ENCODE results near the gene RFTN1. TPM values are rescaled to one million over a fixed set of nuclear protein-coding genes. Genes with fewer than 3 reads are reported as not detected.

Gene RFTN1
- total RNA-seq, 1 donor from 2014 or later: 34.7 TPM

DNA sequence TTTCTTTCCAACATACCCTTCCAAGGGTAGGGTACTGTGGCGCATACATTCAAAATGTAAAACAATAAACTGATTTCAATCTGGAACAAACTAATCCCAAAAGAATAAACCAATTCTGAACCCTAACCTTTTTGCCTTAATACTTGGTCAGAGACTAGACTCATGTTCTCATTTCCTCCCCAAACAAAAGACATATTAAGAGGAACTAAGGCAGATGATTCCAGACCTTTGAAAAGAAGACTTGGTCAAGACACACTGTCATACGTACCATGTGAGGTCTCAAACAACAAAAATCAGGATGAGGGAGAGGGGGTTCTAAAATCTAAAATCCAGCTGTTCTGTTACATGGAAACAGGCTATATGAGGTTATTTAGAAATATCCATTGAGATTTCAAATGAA is 102.1 kb downstream of the RFTN1 start:
- H3K4me3 ChIP-seq (ENCODE audit: low read depth, low read length): no peak overlapping the region

DNA sequence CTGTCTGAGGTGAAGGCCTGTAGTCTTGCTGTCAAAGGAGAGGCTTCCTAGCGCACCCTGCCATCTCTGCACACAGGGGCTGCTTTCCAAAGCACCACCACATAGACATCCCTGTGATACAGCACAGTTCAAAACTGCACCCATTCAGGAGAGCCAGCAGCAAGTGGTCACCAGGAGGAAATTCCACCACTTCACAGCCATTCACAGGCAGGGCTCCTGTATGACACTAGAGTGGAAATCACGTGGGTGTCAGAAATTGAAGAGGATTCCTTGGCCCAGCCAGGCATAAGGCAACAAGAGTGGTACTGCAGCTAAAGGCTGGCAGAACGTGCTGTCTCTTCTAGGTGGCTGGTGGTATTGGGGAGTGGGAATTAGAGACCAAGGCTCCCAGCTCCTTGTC is 102.8 kb downstream of the RFTN1 start:
- H3K4me3 ChIP-seq (ENCODE audit: low read depth, low read length): no peak overlapping the region
- TF ChIP-seq, protein P1, sequence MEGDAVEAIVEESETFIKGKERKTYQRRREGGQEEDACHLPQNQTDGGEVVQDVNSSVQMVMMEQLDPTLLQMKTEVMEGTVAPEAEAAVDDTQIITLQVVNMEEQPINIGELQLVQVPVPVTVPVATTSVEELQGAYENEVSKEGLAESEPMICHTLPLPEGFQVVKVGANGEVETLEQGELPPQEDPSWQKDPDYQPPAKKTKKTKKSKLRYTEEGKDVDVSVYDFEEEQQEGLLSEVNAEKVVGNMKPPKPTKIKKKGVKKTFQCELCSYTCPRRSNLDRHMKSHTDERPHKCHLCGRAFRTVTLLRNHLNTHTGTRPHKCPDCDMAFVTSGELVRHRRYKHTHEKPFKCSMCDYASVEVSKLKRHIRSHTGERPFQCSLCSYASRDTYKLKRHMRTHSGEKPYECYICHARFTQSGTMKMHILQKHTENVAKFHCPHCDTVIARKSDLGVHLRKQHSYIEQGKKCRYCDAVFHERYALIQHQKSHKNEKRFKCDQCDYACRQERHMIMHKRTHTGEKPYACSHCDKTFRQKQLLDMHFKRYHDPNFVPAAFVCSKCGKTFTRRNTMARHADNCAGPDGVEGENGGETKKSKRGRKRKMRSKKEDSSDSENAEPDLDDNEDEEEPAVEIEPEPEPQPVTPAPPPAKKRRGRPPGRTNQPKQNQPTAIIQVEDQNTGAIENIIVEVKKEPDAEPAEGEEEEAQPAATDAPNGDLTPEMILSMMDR (conservative IDR thresholded peaks at IDR 0.05; ENCODE audit: low read depth, low read length): no peak

More for the DNA sequence above, 102.1 kb downstream of the RFTN1 start:
- TF ChIP-seq, protein P1 (conservative IDR thresholded peaks at IDR 0.05; ENCODE audit: low read depth, low read length): no peak
- no peak for DNase-seq (ENCODE audit: low read depth)

DNA sequence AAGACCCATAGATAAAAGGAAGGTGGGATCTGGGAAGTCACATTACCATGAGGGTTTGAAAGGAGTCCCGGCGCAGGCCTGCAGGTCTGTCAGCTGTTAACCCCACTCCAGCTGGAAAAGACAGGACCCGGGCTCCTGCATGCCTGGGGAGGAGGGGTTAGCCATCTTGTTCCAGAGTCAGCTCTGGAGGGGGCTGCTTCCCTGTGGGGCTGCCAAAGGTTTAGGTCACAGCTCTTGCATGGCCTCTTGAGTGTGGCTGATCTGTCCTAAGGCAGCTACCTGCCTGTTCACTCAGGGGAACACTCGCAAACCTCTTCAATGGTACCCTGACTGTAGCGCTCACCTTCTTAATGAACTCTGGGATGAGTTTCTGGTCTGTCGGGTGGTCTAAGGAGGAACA is 104.5 kb downstream of the RFTN1 start:
- no peak for DNase-seq (ENCODE audit: low read depth)
- TF ChIP-seq, protein P1 (conservative IDR thresholded peaks at IDR 0.05; ENCODE audit: low read depth, low read length): no peak
- no peak overlapping the region for H3K4me3 ChIP-seq (ENCODE audit: low read depth, low read length)

More for the DNA sequence above, 102.8 kb downstream of the RFTN1 start:
- no peak for DNase-seq (ENCODE audit: low read depth)

DNA sequence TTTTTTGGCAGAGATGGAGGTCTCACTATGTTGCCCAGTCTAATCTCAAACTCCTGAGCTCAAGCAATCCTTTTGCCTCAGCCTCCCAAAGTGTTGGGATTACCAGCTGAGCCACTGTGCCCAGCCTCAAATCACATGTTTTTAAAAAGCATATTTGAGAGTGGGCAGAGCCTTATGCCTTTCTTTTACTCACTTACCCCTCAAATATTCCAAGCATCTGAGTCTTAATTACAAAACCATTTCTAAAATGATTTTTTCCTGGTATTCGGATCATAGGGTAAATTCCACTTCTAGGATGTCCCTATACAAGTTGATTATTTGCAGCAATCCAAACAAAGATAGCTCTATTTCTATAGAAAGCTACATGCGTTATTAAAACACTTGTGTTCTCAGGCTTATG is 106.1 kb downstream of the RFTN1 start:
- TF ChIP-seq, protein P1 (conservative IDR thresholded peaks at IDR 0.05; ENCODE audit: low read depth, low read length): no peak
- H3K4me3 ChIP-seq (ENCODE audit: low read depth, low read length): no peak overlapping the region
- DNase-seq (ENCODE audit: low read depth): no peak

DNA sequence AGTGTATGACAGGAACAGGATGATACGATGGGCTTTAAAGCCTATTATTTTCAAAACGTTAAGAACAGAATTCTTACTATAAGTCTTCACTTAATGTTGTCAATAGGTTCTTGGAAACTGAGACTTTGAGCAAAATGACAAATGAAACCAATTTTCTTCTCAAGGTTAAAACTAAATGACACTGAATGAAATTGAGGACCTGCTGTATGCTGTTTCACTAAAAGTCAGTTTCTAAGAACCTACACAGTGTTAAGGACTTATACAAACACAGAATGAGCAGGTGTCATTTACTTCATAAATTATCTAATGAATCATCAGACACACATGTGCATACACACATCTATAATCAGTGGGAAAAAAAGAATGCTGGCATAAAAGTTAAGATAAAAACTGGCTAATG is 106.9 kb downstream of the RFTN1 start:
- DNase-seq (ENCODE audit: low read depth): no peak
- TF ChIP-seq, protein P1 (conservative IDR thresholded peaks at IDR 0.05; ENCODE audit: low read depth, low read length): no peak
- no peak overlapping the region for H3K4me3 ChIP-seq (ENCODE audit: low read depth, low read length)

DNA sequence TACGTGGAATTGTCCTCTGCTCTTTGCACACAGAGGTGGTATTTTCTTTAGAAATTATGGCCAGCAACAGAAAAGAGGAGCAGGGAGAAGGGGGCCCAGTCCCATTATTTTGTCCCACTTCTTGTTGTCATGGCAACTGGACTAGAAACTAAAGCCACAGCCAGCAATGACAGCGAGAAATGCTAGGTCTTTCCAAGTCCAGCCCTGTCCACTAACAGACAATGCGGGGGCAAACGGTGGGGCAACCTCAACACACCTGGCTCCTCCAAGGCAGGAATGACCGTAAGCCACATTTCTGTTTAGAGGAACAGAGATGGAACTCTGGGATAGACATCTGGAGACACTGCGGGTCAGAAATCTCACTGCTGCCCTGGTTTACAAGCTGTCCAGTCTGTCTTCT is 107.3 kb downstream of the RFTN1 start:
- no peak overlapping the region for H3K4me3 ChIP-seq (ENCODE audit: low read depth, low read length)
- TF ChIP-seq, protein P1 (conservative IDR thresholded peaks at IDR 0.05; ENCODE audit: low read depth, low read length): no peak
- no peak for DNase-seq (ENCODE audit: low read depth)

DNA sequence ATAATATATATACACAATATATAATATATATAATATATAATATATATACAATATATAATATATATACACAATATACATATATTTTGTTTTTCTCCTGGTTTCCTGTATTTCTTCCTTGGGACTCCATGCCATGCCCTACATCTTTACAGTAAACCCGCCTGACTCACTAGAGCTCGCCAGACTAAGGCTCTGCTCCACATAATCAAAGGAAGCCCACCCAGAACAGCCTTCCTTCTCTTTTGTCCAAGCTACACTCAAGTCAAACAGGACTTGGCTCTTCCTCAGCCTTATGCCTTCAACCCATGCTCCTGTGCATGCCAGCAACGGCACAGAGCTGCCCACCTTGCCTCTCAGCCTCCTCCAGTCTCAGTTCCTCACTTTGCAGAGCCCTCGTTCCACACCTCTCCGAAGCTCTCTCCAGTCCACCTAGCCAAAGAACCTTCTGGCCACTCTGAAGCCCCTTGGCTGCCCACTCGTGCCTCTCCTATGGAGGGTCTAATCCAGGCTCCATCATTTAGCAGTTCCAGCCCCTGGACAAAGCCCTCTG is 109.1 kb downstream of the RFTN1 start:
- TF ChIP-seq, protein P1 (conservative IDR thresholded peaks at IDR 0.05; ENCODE audit: low read depth, low read length): no peak
- no peak overlapping the region for H3K4me3 ChIP-seq (ENCODE audit: low read depth, low read length)
- no peak for DNase-seq (ENCODE audit: low read depth)

Measured in epithelial cell of proximal tubule (primary cell).